HG02943 (cell line): ENCODE data around the gene HIF1A.
"Not testable (repeated sequence)": the region's sequence is repeated elsewhere in the genome, so short reads cannot be mapped to it uniquely, and the experiment has no call there.

Source experiments
- ATAC-seq: cut with Tn5 transposase; IDR thresholded peaks from one replicate; pipeline ENCODE4 v1.9.1; 2021; ENCODE audit warnings: mild to moderate bottlenecking, low read depth, moderate library complexity; ENCODE audit not compliant: unreplicated experiment

Gene HIF1A

DNA sequence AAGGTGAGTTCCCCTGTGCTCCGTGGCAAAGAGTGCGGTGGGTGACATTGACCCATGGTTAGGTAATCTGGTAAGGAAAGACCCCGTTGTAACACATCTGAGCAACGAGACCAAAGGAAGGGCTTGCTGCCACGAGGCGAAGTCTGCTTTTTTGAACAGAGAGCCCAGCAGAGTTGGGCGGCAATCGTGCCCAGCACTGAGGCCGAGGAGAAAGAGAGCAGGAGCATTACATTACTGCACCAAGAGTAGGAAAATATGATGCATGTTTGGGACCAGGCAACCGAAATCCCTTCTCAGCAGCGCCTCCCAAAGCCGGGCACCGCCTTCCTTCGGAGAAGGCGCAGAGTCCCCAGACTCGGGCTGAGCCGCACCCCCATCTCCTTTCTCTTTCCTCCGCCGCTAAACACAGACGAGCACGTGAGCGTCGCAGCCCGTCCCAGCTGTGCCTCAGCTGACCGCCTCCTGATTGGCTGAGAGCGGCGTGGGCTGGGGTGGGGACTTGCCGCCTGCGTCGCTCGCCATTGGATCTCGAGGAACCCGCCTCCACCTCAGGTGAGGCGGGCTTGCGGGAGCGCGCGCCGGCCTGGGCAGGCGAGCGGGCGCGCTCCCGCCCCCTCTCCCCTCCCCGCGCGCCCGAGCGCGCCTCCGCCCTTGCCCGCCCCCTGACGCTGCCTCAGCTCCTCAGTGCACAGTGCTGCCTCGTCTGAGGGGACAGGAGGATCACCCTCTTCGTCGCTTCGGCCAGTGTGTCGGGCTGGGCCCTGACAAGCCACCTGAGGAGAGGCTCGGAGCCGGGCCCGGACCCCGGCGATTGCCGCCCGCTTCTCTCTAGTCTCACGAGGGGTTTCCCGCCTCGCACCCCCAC, at the start of gene HIF1A:
Gene HIF1A (plus strand): TSS at position 684 of the 865 bp plus-strand sequence. CDS start 292 bp downstream, outside the sequence.
- ATAC-seq: peak; percentile 95

- ATAC-seq: no peak
These were observed 48.8 kb upstream of the HIF1A start for GRCh38 chr14:61646366-61647116.

DNA sequence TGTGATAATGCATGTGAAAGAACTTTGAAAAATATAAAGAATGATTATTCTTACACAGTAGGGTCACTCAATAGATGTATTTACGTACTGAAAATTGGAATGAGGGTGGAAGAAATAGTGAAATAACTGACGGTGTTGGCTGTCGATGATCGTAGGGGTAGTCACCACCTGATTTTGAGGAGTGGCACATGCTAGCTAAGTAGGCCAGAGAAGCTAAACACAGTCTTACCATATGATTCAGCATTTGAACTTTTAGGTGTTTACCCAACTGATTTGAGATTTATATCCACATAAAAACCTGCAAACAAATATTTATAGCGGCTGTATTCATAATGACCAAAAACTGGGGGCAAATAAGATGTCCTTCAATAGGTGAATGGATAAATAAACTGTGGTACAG, 47.6 kb upstream of the HIF1A start:
- ATAC-seq: no peak

DNA sequence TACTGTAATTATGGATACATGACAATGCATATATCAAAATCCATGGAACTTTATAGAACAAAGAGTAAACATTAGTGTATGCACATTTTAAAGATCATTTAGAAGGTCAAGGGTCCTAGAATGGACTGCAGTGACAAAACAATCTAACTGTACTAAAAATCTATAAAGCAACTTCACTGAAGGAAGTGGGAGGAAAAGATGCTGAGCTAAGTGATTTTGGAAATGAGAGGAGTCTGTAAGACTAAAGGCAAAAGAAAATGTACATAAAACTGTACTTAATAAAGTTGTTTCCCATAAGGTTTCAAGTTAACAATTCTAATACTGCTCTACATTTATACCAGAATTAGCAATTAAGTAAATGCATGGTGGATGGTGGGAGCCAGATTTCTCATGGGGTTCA, 46.9 kb upstream of the HIF1A start:
- no peak for ATAC-seq

GRCh38 chr14:61649283-61649682, 46.0 kb upstream of the HIF1A start:
- no peak for ATAC-seq

DNA sequence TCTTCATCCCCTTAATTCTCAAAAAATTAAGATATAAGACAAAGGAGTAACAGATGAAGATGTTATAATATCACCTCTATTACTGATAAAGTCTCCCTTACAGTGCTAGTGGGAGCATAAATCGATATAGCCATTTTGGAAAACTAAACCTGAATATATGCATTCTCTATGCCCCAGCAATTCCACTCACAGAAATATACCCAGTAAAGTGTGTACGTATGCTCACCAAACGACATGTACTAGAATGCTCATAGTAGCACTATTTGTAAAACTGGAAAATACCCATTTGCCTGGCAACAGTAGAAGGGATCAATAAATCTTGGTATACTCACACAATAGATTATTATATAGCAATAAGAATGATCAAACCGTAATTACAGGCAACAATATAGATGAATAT, 44.0 kb upstream of the HIF1A start:
- ATAC-seq: no peak

DNA sequence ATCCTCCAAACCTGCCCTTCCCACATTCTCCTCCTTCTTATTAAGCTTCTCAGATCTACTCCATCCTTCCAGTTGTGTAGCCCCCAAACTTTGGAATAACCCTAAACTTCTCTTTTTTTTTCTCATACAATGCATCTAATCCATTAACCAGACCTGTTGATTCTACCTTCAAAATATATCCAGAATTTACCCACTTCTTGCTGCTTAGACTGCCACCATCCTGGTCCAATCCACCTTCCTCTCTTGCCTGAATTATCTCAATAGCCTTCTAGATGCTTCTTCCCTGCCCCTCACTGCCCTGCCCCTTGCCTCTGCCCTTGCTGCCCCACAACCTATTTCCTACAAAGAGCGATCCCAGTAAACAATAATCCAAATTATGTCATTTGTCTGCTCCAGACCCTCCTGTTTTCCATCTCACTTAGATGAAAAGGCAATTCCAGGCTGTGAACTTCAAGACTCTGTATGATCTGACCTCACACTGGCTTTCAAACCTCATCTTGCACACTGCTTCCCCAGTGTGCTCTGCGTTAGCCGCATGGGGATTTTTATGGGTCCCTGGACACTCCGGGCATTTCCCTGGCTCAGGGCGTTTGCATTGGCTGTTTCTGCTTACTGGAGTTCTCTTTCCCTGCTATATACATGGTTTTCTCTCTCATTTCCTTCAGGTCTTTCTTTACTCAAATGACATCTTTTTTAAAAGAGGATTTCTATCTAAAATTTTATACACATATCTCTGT, 42.6 kb upstream of the HIF1A start:
- ATAC-seq: no peak

DNA sequence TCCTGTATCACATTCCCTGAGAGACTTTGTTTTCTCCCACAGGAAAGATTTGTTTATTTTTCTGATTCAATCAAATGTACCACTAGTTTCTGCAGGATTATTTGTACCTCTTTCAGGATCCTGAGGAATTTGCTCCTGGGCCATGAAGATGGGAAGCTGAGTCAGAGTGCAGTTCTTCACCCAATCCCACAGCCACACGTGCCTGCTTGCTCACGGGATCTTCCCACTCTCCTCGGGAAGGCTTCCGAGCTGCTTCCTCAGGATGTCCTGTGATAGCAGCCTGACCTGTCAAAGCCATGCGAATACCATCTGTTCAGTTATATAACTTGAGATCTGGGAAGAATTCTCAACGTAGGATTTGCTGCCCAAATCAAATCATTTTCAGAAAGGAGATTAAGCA, 41.8 kb upstream of the HIF1A start:
- no peak for ATAC-seq

DNA sequence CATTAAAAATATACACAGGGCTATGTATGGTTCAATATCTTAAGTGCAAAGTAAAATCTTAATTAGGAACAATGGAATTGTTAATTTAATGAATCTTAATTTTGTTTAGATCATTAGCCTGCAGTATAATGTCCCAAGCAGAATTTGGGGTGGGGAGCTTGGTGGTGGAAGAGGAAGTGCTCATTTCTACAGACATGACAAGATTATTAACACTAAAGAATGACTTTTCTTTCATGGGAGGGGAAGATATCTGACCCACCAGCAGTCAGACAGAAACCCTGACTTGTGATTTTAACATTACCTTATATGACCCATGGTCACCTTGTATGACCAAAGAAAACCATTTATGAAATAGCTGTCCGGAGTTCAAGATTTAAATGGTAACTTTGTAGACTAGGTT, 41.3 kb upstream of the HIF1A start:
- ATAC-seq: no peak

DNA sequence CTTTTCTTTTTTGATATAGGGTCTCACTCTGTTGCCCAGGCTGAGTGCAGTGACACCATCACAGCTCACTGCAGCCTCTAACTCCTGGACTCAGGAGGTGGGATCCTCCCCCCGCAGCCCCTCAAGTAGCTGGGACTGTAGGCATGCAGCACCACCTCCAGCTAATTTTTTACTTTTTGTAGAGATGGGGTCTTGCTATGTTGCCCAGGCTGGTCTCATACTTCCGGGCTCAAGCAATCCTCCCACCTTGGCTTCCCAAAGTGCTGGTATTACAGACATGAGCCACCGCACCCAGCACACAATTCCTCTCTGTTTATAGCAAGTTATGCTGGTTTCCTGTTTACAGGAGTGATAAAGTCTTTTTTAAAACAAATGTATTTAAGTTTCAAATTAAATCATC, 39.5 kb upstream of the HIF1A start:
- ATAC-seq: no peak

DNA sequence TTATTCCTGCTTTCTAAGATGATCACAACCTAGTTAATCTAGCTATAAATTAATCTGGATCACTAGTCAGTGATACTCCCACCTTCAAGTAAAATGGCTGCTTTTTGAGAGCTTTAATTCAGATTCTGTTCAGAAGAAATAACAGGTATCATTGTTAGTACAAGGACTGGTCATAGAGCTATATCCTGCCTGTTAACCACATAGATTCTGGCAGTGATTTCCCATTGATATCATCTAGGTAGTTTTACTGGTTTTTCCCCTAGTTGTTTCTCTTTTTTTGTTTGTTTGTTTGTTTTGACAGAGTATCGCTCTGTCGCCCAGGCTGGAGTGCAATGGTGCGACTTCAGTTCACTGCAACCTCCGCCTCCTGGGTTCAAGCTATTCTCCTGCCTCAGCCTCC, 39.0 kb upstream of the HIF1A start:
- no peak for ATAC-seq

DNA sequence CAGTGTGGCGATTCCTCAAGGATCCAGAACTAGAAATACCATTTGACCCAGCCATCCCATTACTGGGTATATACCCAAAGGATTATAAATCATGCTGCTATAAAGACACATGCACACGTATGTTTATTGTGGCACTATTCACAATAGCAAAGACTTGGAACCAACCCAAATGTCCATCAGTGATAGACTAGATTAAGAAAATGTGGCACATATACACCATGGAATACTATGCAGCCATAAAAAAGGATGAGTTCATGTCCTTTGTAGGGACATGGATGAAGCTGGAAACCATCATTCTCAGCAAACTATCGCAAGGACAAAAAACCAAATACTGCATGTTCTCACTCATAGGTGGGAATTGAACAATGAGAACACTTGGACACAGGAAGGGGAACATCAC, 37.2 kb upstream of the HIF1A start:
- ATAC-seq: not testable (repeated sequence)

- ATAC-seq: no peak
These were observed 35.7 kb upstream of the HIF1A start for GRCh38 chr14:61659582-61659981.

GRCh38 chr14:61661471-61662400, 33.6 kb upstream of the HIF1A start:
- peak; percentile 11 for ATAC-seq

GRCh38 chr14:61662437-61663311, 32.6 kb upstream of the HIF1A start:
- ATAC-seq: peak; percentile 76

GRCh38 chr14:61663312-61663979, 31.9 kb upstream of the HIF1A start:
- no peak for ATAC-seq

DNA sequence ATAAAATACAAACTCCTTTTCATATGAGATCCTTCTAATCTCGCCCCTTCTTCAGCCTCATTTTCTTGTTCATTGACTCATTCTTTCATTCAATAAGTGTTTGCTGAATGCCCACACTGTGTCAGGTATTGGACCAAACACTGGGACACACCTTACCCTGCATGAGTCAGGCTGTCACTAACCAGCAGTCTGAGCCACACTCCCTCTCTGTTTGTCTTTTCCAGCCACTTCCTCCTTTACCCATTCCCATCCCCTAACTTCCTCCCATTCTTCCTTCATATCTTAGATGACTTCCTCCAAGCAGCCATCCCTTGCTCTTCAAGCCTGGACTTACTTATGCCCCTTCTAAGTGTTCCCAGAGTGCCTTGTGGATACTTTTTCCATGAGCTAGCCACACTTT, 27.0 kb upstream of the HIF1A start:
- ATAC-seq: no peak

DNA sequence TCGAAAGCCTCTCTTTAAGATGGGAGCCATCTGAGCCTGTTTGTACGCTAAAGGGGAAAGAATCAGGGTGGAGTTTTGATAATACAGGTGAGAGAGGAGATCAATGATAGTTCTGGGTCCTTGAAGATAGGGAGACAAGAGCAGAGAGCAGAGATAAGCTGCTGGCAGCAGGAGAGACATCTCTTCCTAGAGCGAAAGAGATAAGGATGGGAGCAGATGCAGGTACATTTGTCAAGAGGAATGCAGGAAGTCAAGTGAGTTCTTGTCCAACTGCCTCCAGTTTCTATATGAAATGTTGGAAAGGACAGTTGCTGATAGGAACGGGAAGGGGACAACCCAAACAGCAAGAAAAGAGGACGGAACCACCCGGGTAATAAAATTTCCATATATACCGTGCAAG, 24.7 kb upstream of the HIF1A start:
- ATAC-seq: no peak

DNA sequence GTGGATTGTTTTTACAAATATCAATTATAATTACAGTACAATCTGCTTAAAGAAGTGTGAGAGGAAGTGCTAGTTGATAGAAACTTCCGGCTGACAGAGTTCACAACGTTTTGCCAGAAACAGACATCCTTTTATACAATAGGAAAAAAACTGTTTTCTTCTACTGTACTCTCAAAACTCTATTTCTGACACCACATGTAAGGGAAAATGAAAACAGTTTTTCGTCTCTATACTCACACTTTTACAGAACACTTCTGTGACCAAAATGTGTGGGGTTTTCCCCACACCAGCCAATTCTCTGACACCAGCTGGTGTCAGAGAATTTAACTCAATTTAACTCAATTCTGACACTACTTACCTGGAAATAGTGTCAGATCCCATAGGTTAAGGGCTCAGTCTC, 24.2 kb upstream of the HIF1A start:
- peak; percentile 90 for ATAC-seq
